ENCODE results near the gene GNAQ. TPM values are rescaled to one million over a fixed set of nuclear protein-coding genes. Genes with fewer than 3 reads are reported as not detected.
A peak's percentile ranks its signal among the peaks of the same experiment; 100 is the strongest.

GNAQ gene
- total and polyA plus RNA-seq, 2 donors (not counting 1 experiment from before 2014, with no cell fraction given): 30.4 to 74.3 TPM

DNA sequence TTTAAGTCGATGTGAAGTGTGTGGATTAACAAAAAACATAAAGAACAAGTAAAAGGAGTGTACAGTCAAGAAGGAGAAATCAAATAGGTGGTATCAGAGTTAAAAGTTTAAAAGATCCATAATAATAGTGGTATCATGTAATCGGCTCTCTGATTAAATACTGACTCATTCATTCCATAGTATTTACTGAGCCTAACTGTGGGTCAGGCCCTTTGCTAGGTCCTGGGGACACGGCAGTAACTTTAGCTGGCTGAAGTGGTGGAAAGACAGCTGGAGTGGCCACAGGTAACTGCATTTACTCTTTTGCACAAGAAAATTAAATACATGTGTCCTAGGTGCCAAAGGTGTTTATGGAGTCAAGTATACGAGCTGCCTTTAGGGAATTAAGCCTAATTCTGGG is 124.0 kb downstream of the GNAQ start:
- H2AFZ ChIP-seq (ENCODE audit: low read length): no peak overlapping the region
- H3K79me2 ChIP-seq (ENCODE audit: control insufficient read depth, insufficient read depth, low read length): no peaks in the 10 kb centered on the region
- DNase-seq (ENCODE audit: low read depth in 2 of 2): peak; percentile 11 to 37
- peak overlapping the region; percentile 18 for H3K4me2 ChIP-seq (ENCODE audit: extremely low read depth, insufficient read depth, low read length)
- no peak overlapping the region for H3K4me3 ChIP-seq (replicated peaks in 1 of 4; ENCODE audit: control extremely low read depth in 1 of 4, insufficient read depth in 1 of 4, low read depth in 3 of 4, low read length in 4 of 4)
- H3K27me3 ChIP-seq (ENCODE audit: control insufficient read depth, insufficient read depth, low read length): no peaks in the 10 kb centered on the region
- H3K9me3 ChIP-seq (ENCODE audit: control insufficient read depth, insufficient read depth, low read depth, low read length): no peaks in the 10 kb centered on the region
- H4K20me1 ChIP-seq (ENCODE audit: control insufficient read depth, extremely low read depth, insufficient read depth, low read length): no peaks in the 10 kb centered on the region
- H3K36me3 ChIP-seq (ENCODE audit: control insufficient read depth, insufficient read depth, low read length): no peaks in the 10 kb centered on the region
- peaks cover 3% of the 10 kb centered on the region for H3K4me1 ChIP-seq (ENCODE audit: control insufficient read depth, extremely low read depth, insufficient read depth, low read length)
- no peak overlapping the region for H3K9ac ChIP-seq (ENCODE audit: insufficient read depth, low read length)
- no peak overlapping the region for H3K27ac ChIP-seq (ENCODE audit: insufficient read depth, low read length)
- TF ChIP-seq, protein P1, sequence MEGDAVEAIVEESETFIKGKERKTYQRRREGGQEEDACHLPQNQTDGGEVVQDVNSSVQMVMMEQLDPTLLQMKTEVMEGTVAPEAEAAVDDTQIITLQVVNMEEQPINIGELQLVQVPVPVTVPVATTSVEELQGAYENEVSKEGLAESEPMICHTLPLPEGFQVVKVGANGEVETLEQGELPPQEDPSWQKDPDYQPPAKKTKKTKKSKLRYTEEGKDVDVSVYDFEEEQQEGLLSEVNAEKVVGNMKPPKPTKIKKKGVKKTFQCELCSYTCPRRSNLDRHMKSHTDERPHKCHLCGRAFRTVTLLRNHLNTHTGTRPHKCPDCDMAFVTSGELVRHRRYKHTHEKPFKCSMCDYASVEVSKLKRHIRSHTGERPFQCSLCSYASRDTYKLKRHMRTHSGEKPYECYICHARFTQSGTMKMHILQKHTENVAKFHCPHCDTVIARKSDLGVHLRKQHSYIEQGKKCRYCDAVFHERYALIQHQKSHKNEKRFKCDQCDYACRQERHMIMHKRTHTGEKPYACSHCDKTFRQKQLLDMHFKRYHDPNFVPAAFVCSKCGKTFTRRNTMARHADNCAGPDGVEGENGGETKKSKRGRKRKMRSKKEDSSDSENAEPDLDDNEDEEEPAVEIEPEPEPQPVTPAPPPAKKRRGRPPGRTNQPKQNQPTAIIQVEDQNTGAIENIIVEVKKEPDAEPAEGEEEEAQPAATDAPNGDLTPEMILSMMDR (conservative IDR thresholded peaks at IDR 0.05 in 1 of 2, IDR thresholded peaks at IDR 0.05 in 1 of 2; ENCODE audit: low read depth in 1 of 2, low read length in 2 of 2): no peak
- no peak for TF ChIP-seq EZH2 (IDR thresholded peaks at IDR 0.05; ENCODE audit: low read length, missing control alignments)

DNA sequence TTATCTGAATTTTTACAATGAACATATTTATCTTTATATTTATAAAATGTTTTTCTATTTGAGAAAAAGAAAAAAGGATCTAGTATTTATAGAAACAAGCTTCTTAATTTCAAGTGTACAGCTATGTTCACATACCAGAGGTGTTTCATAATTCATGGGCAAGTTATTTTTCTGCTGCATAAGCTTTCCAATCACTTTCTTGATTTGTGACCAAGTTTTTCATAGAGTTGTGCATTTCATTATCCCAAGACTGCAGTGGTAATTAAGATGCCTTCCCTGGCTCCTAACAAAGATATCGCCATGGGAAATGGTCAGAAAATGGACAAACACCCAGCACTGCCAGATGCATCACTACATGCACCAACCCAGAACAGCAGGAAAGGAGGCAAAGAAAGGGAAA is 124.6 kb downstream of the GNAQ start:
- no peak for TF ChIP-seq EZH2 (IDR thresholded peaks at IDR 0.05; ENCODE audit: low read length, missing control alignments)
- TF ChIP-seq, protein P1 (conservative IDR thresholded peaks at IDR 0.05 in 1 of 2, IDR thresholded peaks at IDR 0.05 in 1 of 2; ENCODE audit: low read depth in 1 of 2, low read length in 2 of 2): no peak
- Histone ChIP-seq H4K20me1 (ENCODE audit: control insufficient read depth, extremely low read depth, insufficient read depth, low read length) (no peaks in the 10 kb centered on the region), H3K4me3 (replicated peaks in 1 of 4; ENCODE audit: control extremely low read depth in 1 of 4, insufficient read depth in 1 of 4, low read depth in 3 of 4, low read length in 4 of 4) (no peak overlapping the region), H2AFZ (ENCODE audit: low read length) (no peak overlapping the region), H3K4me2 (ENCODE audit: extremely low read depth, insufficient read depth, low read length) (no peak overlapping the region), H3K27me3 (ENCODE audit: control insufficient read depth, insufficient read depth, low read length) (no peaks in the 10 kb centered on the region), H3K27ac (ENCODE audit: insufficient read depth, low read length) (no peak overlapping the region), H3K36me3 (ENCODE audit: control insufficient read depth, insufficient read depth, low read length) (no peaks in the 10 kb centered on the region), H3K9me3 (ENCODE audit: control insufficient read depth, insufficient read depth, low read depth, low read length) (no peaks in the 10 kb centered on the region), H3K79me2 (ENCODE audit: control insufficient read depth, insufficient read depth, low read length) (no peaks in the 10 kb centered on the region), H3K9ac (ENCODE audit: insufficient read depth, low read length) (no peak overlapping the region), H3K4me1 (ENCODE audit: control insufficient read depth, extremely low read depth, insufficient read depth, low read length) (peaks cover 3% of the 10 kb centered on the region)
- peak; percentile 16 to 22 for DNase-seq (ENCODE audit: low read depth in 2 of 2)

DNA sequence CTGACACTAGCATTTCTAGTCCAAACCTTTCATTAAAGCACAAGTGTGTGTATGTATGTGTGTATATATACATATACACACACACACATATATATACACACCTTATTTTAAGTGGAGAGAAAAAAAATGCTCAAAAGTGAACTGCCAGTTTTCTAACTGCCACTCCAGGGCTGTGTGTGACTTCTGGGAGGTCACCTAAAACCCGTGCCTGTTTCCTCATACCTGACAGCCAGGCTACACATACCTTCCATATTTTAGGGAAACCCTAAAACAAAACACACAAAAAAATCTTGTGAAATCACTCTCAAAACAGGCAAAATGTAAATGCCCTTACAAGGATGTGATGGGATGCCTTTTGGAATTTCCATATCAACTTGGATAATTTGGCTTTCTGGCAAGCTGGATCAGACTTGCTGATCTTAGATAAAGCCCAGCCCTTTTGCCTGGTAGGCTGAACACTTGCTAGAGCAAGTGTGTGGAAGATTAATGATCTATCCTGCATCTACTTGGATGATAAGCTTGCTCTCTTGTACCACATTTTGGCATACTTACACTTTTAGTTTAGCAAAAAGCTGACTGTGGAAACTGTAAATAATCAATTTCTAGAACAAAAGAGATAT is 127.8 kb downstream of the GNAQ start:
- Histone ChIP-seq H3K27me3 (ENCODE audit: control insufficient read depth, insufficient read depth, low read length) (no peaks in the 10 kb centered on the region), H4K20me1 (ENCODE audit: control insufficient read depth, extremely low read depth, insufficient read depth, low read length) (no peaks in the 10 kb centered on the region), H3K36me3 (ENCODE audit: control insufficient read depth, insufficient read depth, low read length) (no peaks in the 10 kb centered on the region), H3K9ac (ENCODE audit: insufficient read depth, low read length) (no peak overlapping the region), H3K4me2 (ENCODE audit: extremely low read depth, insufficient read depth, low read length) (no peak overlapping the region), H3K79me2 (ENCODE audit: control insufficient read depth, insufficient read depth, low read length) (no peaks in the 10 kb centered on the region), H2AFZ (ENCODE audit: low read length) (no peak overlapping the region), H3K9me3 (ENCODE audit: control insufficient read depth, insufficient read depth, low read depth, low read length) (no peaks in the 10 kb centered on the region), H3K27ac (ENCODE audit: insufficient read depth, low read length) (no peak overlapping the region), H3K4me1 (ENCODE audit: control insufficient read depth, extremely low read depth, insufficient read depth, low read length) (peaks cover 6% of the 10 kb centered on the region), H3K4me3 (replicated peaks in 1 of 4; ENCODE audit: control extremely low read depth in 1 of 4, insufficient read depth in 1 of 4, low read depth in 3 of 4, low read length in 4 of 4) (no peak overlapping the region)
- DNase-seq (ENCODE audit: low read depth in 2 of 2): peak in 1 of 2 donors; percentile 85
- TF ChIP-seq, protein P1 (conservative IDR thresholded peaks at IDR 0.05 in 1 of 2, IDR thresholded peaks at IDR 0.05 in 1 of 2; ENCODE audit: low read depth in 1 of 2, low read length in 2 of 2): no peak
- no peak for TF ChIP-seq EZH2 (IDR thresholded peaks at IDR 0.05; ENCODE audit: low read length, missing control alignments)

Data from fibroblast of lung (primary cell).